HL-60/S4 (cell line): ENCODE data around the gene KCNK1.

Experiments used
- in situ Hi-C: fragments of 300-500 bp; cut with MboI; formaldehyde crosslinking; loops from 2 replicates; pipeline ENCODE4 v1.14.3; 2022; ENCODE audit warnings: low sequenced_read_pairs

The KCNK1 gene

DNA sequence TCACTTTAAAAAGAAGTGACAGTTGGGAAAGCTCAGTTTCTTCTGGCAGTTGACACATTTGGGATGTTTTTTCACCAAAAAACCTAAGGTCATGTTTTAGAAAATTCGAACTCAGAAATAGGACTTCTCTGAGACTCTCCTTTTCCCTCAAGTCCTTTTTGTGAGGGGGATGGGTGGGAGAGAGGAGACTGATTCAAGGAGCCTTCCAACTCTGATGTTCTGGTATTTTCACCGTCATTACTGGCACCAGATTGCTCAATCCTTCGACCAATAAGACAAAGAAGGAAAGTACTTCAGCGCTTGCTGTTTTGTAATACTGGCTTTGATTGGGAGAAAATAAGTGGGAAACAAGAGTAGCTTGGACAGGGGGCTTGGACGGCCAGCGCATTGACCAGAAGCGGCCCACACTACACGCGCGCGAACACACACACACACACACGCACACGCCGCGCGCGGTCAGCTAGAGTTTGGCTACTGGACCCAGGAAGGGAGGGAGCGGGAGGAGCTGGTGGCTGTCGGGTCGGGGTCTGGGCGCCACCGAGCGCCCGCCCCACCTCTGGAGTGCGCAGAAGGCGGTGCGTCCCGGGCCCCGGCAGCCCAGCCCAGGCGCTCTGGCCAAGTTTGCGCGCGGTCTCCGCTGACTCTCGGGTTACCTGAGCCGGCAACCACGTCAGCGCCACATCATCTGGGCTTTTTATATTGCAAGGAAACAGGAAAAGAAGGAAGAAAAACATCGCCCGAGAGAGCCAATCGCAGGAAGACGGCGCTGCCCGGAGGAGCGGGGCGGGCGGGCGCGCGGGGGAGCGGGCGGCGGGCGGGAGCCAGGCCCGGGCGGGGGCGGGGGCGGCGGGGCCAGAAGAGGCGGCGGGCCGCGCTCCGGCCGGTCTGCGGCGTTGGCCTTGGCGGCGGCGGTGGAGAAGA, at the start of gene KCNK1:
Gene KCNK1 (plus strand): TSS at position 855 of the 921 bp plus-strand sequence. CDS start 66 bp downstream, at position 921.
- in situ Hi-C loops: no loop called here

DNA sequence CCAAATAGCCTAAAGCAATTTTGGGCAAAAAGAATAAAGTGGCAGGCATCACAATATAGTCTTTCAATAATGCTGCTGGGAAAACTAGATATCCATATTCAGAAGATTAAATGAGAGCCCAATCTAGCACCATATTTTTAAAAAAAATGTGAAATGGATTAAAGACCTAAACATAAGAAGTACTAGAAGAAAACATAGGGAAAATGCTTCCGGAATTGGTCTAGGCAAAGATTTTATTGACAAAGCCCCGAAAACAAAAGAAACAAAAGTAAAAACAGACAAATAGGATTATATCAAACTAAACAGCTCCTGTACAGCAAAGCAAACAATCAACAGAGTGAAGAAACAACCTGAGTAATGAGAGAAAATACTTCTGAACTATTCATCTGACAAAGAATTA, 48.6 kb upstream of the KCNK1 start:
- in situ Hi-C loops: no loop called here

DNA sequence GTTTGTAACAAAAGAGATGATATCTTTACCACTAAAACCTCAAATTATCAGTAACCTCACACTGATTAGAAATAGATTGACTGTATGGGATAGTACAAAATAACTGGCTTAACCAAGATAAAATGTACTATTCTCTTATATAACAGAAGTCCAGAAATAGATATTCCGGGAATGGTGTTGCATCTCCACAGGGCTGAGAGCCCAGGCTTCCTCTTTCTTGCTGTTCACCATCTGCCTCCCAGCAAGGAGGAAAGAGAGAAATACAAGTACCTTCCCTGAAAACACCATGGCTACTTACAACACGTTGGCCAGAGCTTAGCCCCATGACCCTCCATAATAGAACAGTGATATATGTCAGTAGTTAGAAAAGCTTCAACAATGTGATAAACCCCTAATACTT, 47.0 kb upstream of the KCNK1 start:
- in situ Hi-C loops: no loop called here

DNA sequence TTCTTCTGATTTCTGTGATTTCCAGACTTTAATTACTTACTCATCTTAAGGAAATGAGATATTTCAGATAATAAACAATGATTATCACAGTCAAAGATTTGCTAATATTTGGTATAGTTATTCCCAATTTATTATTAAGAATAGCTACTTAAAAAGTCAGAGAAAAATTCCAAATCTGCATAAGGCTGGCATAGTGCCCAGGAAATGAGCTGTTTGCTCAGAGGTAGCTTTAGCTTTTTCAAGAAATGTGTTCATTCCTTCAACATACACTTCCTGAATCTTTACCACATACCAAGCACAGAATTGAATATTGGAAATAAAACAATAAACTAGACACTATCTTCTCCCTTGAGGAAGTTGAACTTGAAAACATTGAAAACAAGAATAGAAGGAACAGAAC, 44.3 kb upstream of the KCNK1 start:
- in situ Hi-C loops: no loop called here

DNA sequence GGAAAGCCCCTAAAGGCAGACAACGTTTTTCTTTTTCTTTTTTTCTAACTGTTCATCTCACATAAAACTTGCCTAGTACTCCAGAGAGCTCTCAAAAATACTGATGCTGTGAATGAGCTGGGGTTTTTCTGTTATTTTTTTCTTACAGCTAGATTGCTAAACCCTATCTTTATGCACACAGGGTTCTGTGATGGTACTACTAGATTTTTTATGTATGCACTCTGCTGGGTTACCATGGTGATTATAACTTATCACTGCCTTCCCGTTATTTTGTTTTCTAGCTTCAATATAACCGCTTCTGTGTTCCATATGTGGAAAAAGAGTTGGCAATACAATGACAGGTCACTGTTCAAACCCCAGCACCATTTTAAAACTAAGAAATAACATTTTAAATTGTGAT, 43.7 kb upstream of the KCNK1 start:
- in situ Hi-C loops: no loop called here

DNA sequence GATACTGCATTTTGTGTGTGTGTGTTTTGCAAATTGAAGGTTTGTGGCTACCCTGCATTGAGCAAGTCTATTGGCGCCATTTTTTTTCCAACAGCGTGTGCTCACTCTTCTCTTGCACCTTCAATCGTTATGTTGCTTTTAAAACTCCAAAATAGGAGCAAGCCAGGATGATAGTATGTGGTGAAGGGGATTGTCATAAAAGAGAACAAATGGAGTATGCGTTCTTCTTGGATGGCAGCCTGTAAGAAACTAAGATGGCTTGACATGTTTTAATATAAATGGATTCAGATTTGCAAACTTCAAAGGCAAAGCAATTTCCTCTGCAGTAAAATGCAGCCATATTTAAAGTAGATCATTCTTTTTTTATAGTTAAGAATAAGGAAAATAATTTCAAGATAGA, 43.2 kb upstream of the KCNK1 start:
- in situ Hi-C loops: no loop called here

DNA sequence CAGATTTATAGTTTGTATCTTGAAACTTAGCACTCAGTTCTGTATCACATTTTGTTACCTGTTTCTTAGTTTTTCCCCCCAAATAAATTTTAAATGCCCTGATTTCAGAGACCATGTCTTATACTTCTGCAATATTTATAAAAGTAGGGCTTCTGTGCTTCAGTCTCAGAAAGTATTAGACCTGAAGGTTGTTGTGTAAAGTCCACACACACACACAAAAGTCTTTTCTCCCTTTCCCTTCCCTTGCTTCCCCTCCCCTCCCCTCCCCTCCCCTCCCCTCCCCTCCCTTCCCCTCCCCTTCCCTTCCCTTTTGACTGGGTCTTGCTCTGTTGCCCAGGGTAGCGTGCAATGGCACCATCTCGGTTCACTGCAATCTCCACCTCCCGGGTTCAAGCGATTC, 41.0 kb upstream of the KCNK1 start:
- in situ Hi-C loops: no loop called here

DNA sequence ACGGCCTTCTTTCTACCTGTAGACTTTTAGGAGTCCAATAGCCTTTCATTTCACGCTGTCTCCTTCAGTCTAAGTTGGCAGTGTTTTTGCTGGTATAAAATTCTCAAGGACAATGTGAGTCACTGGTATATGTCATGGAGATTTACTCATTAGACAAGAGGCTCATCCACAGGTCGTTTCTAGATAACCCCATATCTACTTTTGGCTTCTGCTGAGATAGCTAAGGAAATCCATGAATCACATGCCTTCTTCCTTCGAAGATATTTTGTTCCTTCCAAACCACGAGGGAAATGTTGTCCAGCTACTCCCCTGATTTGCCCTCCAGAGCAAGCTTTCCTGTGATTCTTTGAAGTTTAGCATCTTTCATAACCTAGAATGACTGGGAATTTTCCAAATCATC, 38.5 kb upstream of the KCNK1 start:
- in situ Hi-C loops: no loop called here

DNA sequence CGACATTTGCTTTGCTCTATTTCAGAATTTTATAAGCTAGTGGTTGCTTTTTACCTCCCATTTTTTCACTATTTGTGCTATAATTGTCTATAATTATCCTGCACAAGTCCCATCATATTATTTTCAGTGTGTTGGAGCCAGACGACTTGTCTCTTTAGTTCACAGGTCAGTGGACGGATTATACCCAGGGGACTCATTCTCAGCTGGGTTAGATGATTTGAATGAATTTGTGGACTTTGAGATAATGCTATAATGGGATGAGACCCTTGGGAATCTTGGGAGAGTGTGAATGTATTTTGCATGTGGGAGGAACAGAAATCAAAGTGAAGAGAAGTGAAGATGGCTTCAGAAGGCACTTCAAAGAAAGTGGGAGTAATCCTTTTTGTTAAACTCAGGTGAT, 31.5 kb upstream of the KCNK1 start:
- in situ Hi-C loops: no loop called here

DNA sequence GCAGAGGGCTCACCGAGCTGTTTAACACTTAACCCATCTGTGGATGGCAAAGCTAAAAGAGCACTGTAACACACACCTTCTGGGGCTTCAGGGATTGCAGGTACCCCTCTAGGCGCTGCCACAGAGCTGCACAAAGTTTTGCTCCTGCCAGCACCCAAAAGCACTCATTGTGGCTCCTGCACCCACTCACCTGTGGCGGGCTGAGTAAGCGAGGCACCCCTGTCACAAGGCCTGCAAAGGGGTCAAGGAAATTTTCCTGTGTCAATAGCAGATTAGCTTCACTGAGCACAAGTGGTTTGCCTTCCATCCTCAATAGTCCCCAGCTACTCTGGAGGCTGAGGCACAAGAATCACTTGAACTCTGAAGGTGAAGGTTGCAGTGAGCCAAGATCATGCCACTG, 29.5 kb upstream of the KCNK1 start:
- in situ Hi-C loops: no loop called here

DNA sequence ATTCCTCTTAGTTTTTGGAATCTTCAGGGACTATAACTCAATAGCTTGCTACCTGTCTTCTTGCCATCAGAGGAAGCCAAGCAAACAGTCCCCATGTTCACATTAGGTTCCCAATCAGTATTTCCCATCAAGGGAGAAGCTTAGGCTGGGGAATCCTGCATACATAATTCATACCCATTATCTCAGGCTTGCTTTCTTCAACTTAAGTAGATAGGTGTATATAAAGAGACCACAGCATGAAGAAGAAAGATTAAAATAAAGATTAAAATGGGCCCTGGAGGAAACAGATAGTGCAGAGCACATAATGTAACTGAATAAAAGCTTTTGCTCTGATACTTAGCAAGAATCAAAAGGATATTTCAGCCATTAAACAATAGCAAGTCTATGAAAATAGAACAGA, 29.0 kb upstream of the KCNK1 start:
- in situ Hi-C loops: no loop called here

DNA sequence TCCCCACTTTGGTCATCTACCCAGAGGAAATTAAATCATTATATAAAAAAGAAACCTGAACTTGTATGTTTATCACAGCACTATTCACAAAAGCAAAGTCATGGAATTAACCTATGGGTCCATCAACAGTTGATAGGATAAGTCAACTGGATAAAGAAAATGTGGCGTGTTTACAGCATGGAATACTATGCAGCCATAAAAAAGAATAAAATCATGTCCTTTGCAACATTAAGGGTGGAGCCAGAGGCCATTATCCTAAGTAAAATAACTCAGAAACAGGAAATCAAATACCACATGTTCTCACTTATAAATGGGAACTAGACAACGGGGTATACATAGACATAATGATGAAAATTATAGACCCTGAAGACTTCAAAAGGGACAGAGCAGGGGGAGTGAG, 27.6 kb upstream of the KCNK1 start:
- in situ Hi-C loops: no loop called here

DNA sequence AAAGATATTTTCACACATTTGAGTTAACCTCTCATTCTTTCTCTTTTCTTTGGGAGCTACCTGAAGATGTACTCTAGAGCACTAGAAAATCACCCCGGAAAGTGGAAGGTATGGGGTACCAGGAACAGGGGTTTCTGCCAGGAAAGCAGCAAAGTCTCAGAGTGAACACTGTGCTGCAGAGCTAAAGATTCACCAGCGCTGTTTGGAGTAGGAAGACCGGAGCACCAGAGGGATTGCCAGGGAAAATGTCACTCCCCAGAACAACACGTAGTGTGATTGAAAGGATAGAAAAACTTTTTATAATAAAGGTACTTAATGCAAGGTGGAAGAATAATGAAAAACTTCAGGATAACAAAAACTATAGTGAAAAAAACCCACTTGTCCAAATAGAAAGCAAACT, 26.7 kb upstream of the KCNK1 start:
- in situ Hi-C loops: no loop called here

DNA sequence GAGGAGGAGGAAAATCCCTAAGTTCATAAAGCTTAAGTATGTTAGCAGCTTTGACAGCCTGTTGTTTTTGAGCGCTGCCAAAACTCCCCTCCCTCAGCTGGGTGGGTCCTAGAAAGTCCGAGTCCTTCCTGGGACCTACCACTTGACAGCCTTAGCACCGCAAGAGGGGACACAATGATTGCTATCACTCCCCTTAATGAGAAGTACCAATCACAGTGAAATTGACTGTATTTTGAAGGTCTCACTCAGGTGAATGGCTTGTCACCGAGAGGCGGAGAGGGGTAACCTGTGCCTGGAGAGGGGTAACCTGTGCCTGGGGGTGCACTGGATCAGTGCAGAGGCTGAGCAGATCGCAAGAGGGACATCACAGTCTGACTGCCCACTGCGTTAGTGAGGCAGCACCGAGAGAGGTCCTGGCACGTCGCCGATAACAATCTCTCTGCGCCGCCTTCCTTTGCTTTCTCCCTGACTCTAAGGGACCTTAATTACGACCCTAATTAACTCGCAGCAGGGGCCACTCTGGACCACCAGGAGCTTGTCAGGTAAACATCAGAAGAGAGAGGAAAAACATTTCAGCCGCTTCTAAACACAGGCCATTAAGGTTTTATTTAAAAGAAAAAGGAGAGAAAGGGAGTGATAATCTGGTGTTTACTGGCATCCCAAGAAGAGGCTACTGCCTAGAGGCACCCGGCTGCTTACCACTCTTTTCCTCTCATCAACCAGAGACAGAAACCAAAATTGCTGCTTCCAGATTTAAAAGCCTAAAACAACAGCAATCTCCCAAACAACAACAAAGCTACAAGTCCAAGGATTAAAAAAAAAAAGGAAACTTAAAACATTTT, 25.7 kb upstream of the KCNK1 start:
- in situ Hi-C loops: no loop called here

DNA sequence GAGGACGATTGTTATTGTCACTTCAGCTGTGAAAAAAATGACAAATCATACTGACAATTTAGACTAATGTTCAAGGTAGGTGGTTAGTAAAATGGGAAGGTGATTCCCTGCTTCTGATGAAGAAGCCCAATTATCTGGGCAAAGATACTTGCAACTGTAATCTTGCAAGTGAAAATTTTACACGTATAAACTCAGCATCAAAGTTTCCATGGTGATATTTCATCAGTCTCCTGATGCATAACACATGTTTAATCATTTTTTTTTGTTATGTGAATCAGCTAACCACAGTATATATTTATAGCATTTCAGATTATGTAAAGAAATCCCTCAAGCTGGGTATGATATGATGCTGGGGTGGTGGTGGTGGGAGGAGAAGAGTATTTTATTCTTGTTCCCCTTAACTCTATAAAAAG, 16.4 kb upstream of the KCNK1 start:
- in situ Hi-C loops: no loop called here

DNA sequence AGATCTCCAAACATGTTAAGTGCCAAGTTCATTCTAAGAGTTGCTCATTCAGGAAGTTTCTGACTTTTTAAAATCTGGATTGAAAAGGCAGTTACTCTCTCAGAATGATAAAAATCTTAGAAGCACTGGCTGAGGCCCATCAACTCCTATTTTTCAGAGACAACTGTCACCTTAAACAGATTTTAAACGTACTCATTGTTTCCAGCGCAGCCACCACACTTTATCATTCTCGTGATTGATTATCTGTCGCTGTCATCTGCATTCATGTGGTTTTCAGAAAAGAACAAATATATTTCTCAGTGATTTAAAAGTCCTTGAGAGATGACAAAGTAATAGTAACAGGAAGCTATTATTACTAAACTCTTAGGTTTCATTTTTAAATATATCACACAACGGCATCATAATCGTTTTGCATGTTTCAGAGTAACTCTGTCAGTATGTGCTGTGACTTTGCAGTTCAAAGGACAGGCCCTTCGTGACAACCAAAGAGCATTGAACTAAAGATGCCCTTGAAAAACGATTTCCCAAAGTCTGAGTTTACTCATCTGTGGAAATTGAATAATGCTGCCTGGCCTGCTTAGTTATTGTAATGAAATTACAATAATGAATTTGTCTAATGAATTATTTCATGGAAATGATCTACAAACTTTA, 14.9 kb upstream of the KCNK1 start:
- in situ Hi-C loops: no loop called here

DNA sequence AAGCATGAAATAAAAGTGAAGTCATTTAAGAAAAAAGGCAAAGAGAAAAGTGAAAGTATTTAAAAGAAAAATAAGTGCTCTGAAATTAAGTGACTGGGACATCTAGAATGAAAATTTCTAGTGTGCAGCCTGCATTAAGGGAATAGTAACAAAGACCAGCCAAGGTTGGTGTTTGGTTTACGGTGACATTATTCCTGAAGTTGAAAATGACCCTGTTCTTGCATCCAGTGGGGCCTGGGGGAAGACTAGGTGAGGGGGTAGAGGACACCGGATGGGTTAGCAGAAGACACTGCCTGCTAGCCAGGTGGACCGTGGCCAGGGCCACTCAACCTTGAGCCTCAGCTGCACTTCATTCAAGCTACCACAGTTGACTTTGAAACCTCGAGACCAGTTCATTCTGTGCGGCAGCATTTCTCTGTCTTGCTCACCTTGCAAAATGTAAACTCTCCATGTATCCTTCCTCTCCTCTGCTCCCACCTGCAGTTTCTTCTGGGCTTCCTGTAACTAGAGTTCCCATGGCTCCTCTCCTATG, 14.3 kb upstream of the KCNK1 start:
- in situ Hi-C loops: no loop called here

DNA sequence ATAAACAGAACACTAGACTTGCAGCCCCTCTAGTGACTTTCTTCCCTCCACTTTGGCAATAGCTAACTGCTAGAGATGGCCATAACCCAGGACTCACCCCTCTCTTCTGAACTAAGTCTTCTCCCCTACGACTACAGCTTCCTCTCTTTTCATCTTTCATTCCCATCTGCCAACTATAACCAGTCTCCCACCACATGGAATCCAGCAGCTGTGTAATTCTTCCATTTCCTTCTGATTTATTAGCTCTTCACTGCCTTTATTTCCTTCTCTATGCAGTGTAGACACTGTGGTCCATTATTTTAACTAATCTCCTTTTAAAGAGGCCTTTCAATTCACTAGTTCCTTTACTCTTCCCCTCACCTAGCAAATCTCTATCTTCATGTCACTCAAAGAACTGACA, 13.4 kb upstream of the KCNK1 start:
- in situ Hi-C loops: no loop called here

DNA sequence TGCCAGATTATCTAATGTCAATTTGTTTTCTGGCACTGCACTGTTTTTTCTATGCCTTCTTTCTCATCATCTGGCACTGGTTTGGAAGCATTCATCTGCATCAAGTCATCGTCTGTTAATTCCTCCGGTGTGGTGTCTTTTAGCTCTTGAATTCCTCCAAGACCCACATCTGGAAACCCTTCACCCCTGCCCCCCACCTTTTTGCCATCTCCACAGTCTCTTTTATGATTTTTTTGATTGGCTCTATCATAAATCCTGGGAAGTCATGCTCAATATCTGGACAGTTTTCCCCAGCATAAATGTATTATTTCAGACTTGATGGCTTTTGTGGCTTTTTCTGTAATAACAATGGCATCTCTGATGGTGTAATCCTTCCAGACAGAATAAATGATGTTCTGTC, 10.4 kb upstream of the KCNK1 start:
- in situ Hi-C loops: no loop called here

DNA sequence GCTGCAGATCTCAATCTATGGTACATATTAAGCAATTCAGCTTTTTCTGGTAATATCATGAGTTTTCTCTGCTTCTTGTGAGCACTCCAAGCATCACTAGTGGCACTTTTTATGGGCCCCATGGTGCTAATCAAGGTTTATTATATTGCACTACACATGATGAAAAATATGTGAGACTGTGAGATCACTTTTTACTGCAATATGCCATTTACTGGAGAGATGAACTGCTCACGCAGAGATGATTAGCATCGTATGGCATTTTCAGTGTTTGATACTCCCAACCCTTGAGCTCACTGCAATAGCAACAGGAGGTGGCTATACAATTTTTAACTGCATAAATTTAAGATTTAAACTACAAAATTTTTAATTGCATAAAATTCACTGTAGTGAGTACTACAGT, 8.7 kb upstream of the KCNK1 start:
- in situ Hi-C loops: no loop called here

DNA sequence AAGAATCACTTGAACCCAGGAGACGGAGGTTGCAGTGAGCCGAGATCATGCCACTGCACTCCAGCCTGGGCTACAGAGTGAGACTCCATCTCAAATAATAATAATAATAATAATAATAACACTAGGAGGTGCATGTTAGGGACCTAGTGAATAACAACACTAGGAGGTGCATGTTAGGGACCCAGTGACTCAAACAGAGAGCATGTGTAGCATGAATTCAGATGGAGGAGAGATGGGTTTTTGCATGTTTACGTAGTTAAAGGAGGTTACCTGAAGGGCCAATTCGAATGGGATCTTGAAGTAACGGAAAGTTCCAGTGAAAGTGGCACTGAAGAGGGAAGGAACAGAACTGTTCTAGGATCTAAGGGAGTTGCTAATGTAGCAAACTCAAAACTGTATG, 7.1 kb upstream of the KCNK1 start:
- in situ Hi-C loops: no loop called here
